HG03354 (cell line): ENCODE measurements around the gene TEX53.

Experiments used
- ATAC-seq: cut with Tn5 transposase; IDR thresholded peaks from one replicate; pipeline ENCODE4 v1.9.1; 2021; ENCODE audit warnings: mild to moderate bottlenecking; ENCODE audit not compliant: unreplicated experiment, poor library complexity, severe bottlenecking

TEX53 gene

DNA sequence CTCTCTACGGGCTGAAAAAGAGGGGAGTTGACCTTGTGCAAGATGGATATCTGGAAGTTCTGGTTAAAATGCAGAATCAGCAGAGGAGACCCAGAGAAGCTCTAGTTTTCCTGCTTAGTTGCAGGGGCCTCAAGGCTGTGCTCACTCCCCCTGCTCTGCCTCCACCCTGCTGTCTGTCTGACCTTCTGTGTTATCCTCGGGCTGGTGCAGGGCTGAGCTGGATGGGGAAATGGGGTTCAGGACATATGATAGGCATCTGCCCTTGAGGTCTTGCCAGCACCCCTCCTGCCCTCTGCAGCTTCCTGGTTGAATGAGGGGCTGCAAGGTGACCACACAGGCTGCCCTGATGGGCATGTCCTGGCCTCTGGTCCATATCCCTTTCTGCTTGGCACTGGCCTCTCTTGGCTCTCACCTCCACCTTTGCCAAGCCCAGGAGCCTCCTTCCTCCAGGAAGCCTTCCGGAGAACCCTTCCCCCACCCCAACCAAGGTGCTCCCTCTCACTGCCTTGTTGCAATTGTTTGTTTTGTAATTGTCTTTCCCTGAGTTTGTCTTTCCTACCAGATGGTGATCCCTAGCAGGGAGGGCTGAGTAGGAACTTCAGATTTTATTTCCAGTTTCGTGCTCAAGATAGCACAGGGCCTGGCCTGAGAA is 45.2 kb downstream of the TEX53 start:
- ATAC-seq: no peak

DNA sequence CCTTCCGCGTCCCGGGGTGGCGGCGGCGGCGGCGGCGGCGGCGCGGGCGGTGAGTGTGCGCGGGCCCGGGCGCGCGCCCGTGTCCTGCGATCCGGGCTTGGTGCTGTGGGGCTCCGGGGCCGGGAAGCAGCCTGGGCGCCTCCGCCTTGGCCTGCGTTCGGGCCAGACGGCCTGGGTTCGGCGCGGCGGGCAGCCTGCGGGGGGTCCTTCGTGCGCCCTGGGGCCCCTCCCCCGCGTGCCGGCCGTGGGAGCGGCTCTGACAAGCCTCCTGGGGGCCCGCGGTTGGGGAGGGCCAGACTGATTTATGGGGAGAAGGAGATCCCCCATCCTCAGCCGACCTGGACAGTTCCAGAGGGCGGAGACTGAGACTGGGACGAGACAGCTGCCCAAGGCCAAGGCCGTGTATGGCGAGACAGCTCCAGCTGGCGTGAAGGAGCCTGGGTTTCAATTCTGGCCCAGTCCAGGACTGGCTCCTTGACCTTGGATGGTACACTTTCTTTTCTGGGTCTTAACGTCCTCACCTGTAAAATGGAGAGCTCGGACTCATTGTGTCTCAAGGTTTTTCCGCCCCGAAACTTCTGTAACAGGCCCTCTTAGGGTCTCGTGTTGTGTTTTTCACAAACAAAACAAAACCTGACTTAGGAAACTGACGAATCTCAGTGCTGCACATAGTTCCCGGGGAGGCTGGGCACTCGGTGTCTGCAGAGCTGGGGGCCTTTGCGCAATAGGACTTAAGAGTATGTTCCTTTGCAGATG is 45.9 kb downstream of the TEX53 start:
- peak; percentile 47 for ATAC-seq

DNA sequence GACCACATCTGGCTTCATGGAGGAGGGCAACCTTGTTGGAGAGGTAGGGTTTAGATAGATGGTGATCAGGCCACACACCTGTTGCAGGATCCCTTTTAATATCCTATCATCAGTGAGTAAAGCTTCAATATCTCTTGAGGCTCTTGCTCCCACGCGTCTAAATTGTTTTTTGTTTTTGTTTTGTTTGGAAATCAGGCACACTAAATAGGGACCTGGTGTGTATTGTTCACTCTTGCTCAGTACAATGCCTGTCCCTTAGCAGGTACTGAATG is 49.1 kb downstream of the TEX53 start:
- ATAC-seq: no peak

DNA sequence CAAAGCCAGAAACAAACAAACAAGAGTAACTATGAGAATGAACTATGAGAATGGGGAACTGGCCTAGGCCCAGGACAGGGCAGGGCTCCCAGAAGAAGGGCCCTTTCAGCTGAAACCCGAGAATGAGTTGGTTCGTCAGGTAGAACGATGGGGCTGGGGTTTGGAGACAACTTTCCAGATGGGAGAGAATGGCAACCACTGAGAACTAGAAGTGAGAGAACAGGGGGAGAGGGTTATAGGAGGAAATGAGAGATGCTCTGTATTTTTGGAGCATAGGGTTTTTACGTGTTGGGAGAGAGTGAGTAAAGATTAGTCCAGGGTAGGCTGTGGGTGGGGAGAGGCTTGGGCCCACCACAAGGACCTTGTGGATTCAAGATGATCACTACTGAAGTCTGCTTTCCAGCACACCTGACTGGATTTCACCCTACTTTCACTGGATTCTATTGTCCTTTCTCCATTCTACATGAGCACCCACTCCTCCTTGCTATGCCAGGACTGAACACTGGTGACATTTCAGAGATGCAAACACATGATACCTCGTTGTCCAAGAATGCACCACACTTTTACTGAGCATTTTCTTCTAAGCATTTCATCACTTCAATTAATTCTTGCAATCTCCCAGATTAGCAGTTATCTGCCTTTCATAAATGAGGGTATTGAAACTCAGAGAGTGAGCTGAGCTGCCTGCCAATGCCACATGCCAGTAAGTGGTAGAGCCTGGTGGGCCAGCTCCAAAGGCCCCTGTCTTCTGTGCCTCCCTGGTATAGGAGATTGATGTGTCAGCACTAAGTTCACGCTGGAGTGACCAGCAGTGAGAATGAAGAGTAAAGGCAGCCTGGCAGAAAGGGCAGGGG is 49.7 kb downstream of the TEX53 start:
- ATAC-seq: peak; percentile 32

DNA sequence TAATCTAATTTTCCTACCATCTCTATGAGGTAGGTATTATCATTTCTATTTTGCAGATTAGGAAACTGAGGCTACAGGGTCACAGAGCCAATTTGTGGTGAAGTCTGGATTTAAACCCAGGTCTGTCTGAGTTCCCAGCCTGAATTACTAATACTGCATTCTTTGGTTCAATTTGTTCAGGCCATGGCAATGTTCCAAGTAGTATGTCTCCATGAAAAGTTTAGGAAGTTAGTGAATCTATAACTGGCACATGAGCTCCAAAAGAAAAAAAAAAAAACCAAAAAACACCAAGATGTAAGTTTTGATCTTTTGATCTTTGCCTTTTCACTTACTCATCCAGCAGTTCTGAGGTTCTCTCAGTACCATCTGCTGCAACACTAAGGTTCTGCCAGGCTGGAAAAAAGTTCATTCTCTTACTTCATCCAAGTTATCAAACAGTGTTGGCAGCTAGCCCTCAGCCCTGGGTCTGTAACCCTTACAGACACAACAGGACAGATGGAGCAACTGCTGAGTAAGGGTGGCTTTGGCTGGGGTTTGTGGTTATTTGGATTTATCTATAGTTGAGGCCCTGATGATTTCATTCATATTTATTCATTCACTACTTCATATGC is 50.9 kb downstream of the TEX53 start:
- no peak for ATAC-seq
